ENCODE results near the gene LSAMP. TPM values are rescaled to one million over a fixed set of nuclear protein-coding genes. Genes with fewer than 3 reads are reported as not detected.

The LSAMP gene
- polyA plus RNA-seq, 2 of the 4 experiments (the other 2 are of a cell fraction) = 0.12 to 0.53 TPM

DNA sequence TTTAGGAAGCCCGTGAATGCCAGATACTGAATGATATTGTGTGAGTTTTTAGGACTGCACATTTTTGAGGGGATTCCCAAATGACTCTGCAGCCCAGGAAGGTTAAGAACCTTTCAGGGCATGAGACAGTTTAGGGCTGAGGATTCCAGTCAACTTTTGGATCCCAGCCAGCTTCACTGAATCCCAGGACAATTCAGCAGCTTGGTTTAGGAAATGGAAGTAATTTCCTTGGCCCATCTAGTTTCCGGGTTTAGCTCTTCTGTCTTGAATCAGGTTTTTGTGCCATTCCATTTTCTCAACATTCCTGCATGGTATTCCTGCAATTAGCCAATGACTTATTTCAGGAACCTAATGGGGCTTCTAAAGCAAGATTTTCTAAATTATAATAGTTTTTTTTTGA lies 253.9 kb downstream of the LSAMP start:
- DNase-seq (ENCODE audit: low read depth in 1 of 2, low spot score in 1 of 2) (no peak), FAIRE-seq (no peak), ATAC-seq (no peak)
- TF ChIP-seq JUNB (IDR thresholded peaks at IDR 0.05) (no peak), REST (IDR thresholded peaks at IDR 0.05) (no peak), TP53 (CRISPR knock-in tag; IDR thresholded peaks at IDR 0.05) (no peak), RCOR1 (IDR thresholded peaks at IDR 0.05; ENCODE audit: low read depth, low read length) (no peak), MAX (IDR thresholded peaks at IDR 0.05) (no peak), JUN (IDR thresholded peaks at IDR 0.05) (no peak), RARB (CRISPR knock-in tag; IDR thresholded peaks at IDR 0.05) (no peak), NFE2L2 (conservative IDR thresholded peaks at IDR 0.05; ENCODE audit: low read length) (no peak), RNF2 (IDR thresholded peaks at IDR 0.05; ENCODE audit: borderline replicate concordance, low read depth) (no peak), HDAC2 (IDR thresholded peaks at IDR 0.05) (no peak), POLR2A (IDR thresholded peaks at IDR 0.05; ENCODE audit: low read length) (no peak)
- whole genome bisulfite sequencing (ENCODE audit: missing lambda C conversion rate) = 19% methylated on average over 2 of the region's 2 CpGs
- ChIA-PET POLR2A (no interaction called here), CTCF (interaction anchor here (0.9 kb wide), 1 partner anchor 227 kb away, joined by 3 read pairs; no protein-coding TSS in a partner anchor)
- Histone ChIP-seq H3K4me2 (no peak overlapping the region), H3K4me1 (no peaks in the 10 kb centered on the region), H3K27ac (no peak overlapping the region), H3K9me3 (no peaks in the 10 kb centered on the region), H3K4me3 (no peak overlapping the region)

DNA sequence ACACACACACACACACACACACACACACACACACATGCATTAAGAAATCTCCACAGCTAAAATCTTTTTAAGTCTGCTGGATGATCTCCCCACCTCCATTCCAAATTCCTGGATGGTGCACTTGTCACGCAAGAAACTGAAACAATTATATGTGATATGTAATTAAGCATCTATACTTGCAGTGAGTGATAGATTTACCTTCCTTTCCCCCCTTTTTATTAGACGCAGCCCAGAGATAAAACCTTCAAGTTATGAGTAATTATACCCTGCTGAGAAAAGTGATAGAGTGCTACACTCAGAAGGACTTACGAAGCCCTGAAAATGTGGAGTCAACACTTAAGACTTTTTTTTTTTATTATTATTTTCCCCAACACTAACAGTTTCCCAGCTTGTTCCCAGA lies 255.2 kb downstream of the LSAMP start:
- H3K4me3 ChIP-seq = no peak overlapping the region
- DNase-seq (ENCODE audit: low read depth in 1 of 2, low spot score in 1 of 2) (no peak), FAIRE-seq (no peak), ATAC-seq (no peak)
- no peaks in the 10 kb centered on the region for H3K9me3 ChIP-seq
- ChIA-PET POLR2A (no interaction called here), CTCF (no interaction called here)
- H3K27ac ChIP-seq = no peak overlapping the region
- 44% methylated on average over 3 of the region's 3 CpGs for WGBS (ENCODE audit: missing lambda C conversion rate)
- no peak for TF ChIP-seq HOXB5 (CRISPR knock-in tag; IDR thresholded peaks at IDR 0.05)
- H3K4me2 ChIP-seq = no peak overlapping the region
- H3K4me1 ChIP-seq = no peaks in the 10 kb centered on the region

DNA sequence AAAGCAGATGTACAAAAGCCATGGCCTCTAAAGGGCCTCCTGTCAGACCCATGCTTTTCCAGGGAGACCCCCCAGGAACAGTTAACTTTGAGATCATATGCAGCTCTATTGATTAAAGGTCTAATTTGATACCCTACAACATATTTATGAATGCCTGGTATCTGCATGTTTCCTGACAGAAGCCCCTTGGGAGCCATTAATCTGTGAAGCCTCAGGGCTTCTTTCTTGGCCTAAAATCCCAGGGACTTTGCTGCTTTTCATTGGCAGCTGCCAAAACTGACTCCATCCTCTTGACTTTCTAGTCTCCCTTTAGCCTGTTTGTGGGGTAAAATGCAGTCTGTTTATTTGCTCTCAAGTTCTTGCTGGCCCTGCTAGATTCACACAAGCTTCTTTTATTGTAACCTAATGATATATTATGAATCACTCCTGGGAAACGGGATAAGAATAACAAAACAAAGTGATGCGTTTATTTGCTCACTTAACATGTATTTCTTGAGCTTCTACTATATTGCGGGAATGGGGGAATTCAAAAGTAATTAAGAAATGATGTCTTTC lies 257.0 kb downstream of the LSAMP start:
- no peak for FAIRE-seq
- Histone ChIP-seq H3K4me1 (no peaks in the 10 kb centered on the region), H3K4me3 (no peak overlapping the region), H3K27ac (no peak overlapping the region), H3K9me3 (no peaks in the 10 kb centered on the region), H3K4me2 (no peak overlapping the region)
- DNase-seq (ENCODE audit: low read depth in 1 of 2, low spot score in 1 of 2) = no peak
- ChIA-PET POLR2A (no interaction called here), CTCF (no interaction called here)
- WGBS (ENCODE audit: missing lambda C conversion rate) = 29% methylated on average over 3 of the region's 3 CpGs
- TF ChIP-seq CHD4 (IDR thresholded peaks at IDR 0.05; ENCODE audit: borderline replicate concordance) (no peak), NFE2L2 (conservative IDR thresholded peaks at IDR 0.05; ENCODE audit: low read length) (no peak), ZFP36 (IDR thresholded peaks at IDR 0.05; ENCODE audit: borderline replicate concordance, partially characterized antibody) (no peak), ATOH8 (CRISPR knock-in tag; IDR thresholded peaks at IDR 0.05; ENCODE audit: low read depth) (no peak), RARB (CRISPR knock-in tag; IDR thresholded peaks at IDR 0.05) (no peak), SREBF2 (IDR thresholded peaks at IDR 0.05) (no peak), BCL3 (IDR thresholded peaks at IDR 0.05) (no peak), GATA3 (IDR thresholded peaks at IDR 0.05; ENCODE audit: borderline replicate concordance) (no peak), JUNB (IDR thresholded peaks at IDR 0.05) (no peak), HEYL (CRISPR knock-in tag; IDR thresholded peaks at IDR 0.05) (no peak), MAFK (IDR thresholded peaks at IDR 0.05; ENCODE audit: partially characterized antibody) (no peak), EHF (CRISPR knock-in tag; IDR thresholded peaks at IDR 0.05) (no peak), CEBPB (IDR thresholded peaks at IDR 0.05) (no peak)
- ATAC-seq = no peak
